IMR-90 (cell line): ENCODE results near the gene HIVEP3.

ENCODE experiments used
- BHLHE40 ChIP-seq: fragments of 150-350 bp; IDR thresholded peaks from 2 replicates; pipeline ENCODE4 v1.6.1; 2016; ENCODE audit warnings: mild to moderate bottlenecking, low read depth, low read length
- CEBPB ChIP-seq: IDR thresholded peaks from 2 replicates; pipeline ENCODE4 v1.6.1; 2012; ENCODE audit warnings: low read depth, low read length, improper control_type of control experiment
- CTCF ChIP-seq: conservative IDR thresholded peaks from 2 replicates; pipeline ENCODE4 v1.5.1; 2012; ENCODE audit warnings: mild to moderate bottlenecking, low read depth, low read length, improper control_type of control experiment
- MAZ ChIP-seq: IDR thresholded peaks from 2 replicates; pipeline ENCODE4 v1.6.1; 2012; ENCODE audit warnings: low read depth, mild to moderate bottlenecking, low read length, improper control_type of control experiment, moderate library complexity, borderline replicate concordance
- POLR2A ChIP-seq: IDR thresholded peaks from 2 replicates; pipeline ENCODE4 v1.6.1; 2012; ENCODE audit warnings: mild to moderate bottlenecking, low read depth, low read length
- RAD21 ChIP-seq: IDR thresholded peaks from 2 replicates; pipeline ENCODE4 v1.6.1; 2012; ENCODE audit warnings: low read length, improper control_type of control experiment
- RCOR1 ChIP-seq: IDR thresholded peaks from 2 replicates; pipeline ENCODE4 v1.6.1; 2012; ENCODE audit warnings: mild to moderate bottlenecking, low read length, improper control_type of control experiment; ENCODE audit not compliant: insufficient replicate concordance
- RFX5 ChIP-seq: IDR thresholded peaks from 2 replicates; pipeline ENCODE4 v1.8.0; 2012; ENCODE audit warnings: low read depth, mild to moderate bottlenecking, low read length, moderate library complexity
- SMC3 ChIP-seq: fragments of 150-350 bp; IDR thresholded peaks from 2 replicates; pipeline ENCODE4 v1.6.1; 2016; ENCODE audit warnings: low read depth, mild to moderate bottlenecking, antibody characterized with exemption, low read length, moderate library complexity
- USF2 ChIP-seq: fragments of 150-350 bp; IDR thresholded peaks from 2 replicates; pipeline ENCODE4 v1.6.1; 2017; ENCODE audit warnings: mild to moderate bottlenecking, antibody characterized with exemption, low read length, low read depth

GRCh38 chr1:41774471-41774990 is 144.2 kb downstream of the HIVEP3 start:
- TF ChIP-seq CTCF: no peak
- TF ChIP-seq SMC3: no peak
- no peak for TF ChIP-seq RCOR1
- no peak for TF ChIP-seq RFX5
- no peak for TF ChIP-seq POLR2A
- no peak for TF ChIP-seq CEBPB
- TF ChIP-seq USF2: no peak
- no peak for TF ChIP-seq MAZ
- TF ChIP-seq BHLHE40: no peak
- TF ChIP-seq RAD21: no peak
